GM12878 (cell line): ENCODE data around the gene RUSC1. TPM values are rescaled to one million over a fixed set of nuclear protein-coding genes. Genes with fewer than 3 reads are reported as not detected.

Experiments used
- ATAC-seq: fragments of 200-7000 bp; cut with Tn5 transposase; 3 replicates; pipeline ENCODE4 v1.9.1; 2020; ENCODE audit warnings: mild to moderate bottlenecking, moderate library complexity
- BruUV-seq: library from RNA; stranded (reverse); fragments of 400-500 nt; replicated peaks from 2 replicates; lab custom pipeline; 2021; lab: Mats Ljungman, UMichigan
- CTCF ChIA-PET: fragments of 300-600 bp; sonication (Branson Sonifier 250); formaldehyde crosslinking; extraction: SDS; loops from one replicate; lab custom pipeline; 2021; ENCODE audit warnings: inconsistent platforms; lab: Yijun Ruan, JAX
- POLR2A ChIA-PET: fragments of 350-600 bp; formaldehyde crosslinking; extraction: SDS; loops from one replicate; lab custom pipeline; 2021; ENCODE audit warnings: inconsistent platforms; lab: Charles Lee
- RAD21 ChIA-PET: fragments of 300-600 bp; sonication (Branson Sonifier 250); formaldehyde crosslinking; loops from one replicate; lab custom pipeline; 2023; ENCODE audit warnings: antibody characterized with exemption; ENCODE audit not compliant: unreplicated experiment; lab: Charles Lee
- SMC1A ChIA-PET: fragments of 300-600 bp; sonication (Branson Sonifier 250); formaldehyde crosslinking; loops from one replicate; lab custom pipeline; 2023; ENCODE audit not compliant: unreplicated experiment, uncharacterized antibody; lab: Charles Lee
- DNase-seq: peaks from one replicate; pipeline ENCODE4 v3.0.0-alpha.2; 2011; ENCODE audit warnings: low read depth, low spot score
- FAIRE-seq: peaks from 3 replicates; lab custom pipeline; 2011; peaks lifted over from hg19 to GRCh38; lab: Jason Lieb, UNC
- H2AFZ ChIP-seq: 2 replicates; pipeline ENCODE4 v1.6.0; 2011; ENCODE audit warnings: low read depth, low read length, control low read depth; ENCODE audit not compliant: control insufficient read depth
- H3K27ac ChIP-seq: 2 replicates; pipeline ENCODE4 v1.5.1; 2011; ENCODE audit warnings: control low read depth; ENCODE audit not compliant: control insufficient read depth, insufficient read depth
- H3K27me3 ChIP-seq, 2 experiments: replicated peaks in 1 of 2; 2 replicates each; pipeline versions ENCODE4 v1.6.0 to v1.6.1; 2011; ENCODE audit warnings: low read length in 1 of 2; ENCODE audit not compliant: control insufficient read depth in 2 of 2, insufficient read depth in 2 of 2
- H3K36me3 ChIP-seq, 2 experiments: 2 replicates each; pipeline ENCODE4 v1.5.1; 2011; ENCODE audit warnings: low read length in 1 of 2; ENCODE audit not compliant: control insufficient read depth in 2 of 2, insufficient read depth in 2 of 2
- H3K4me1 ChIP-seq: 2 replicates; pipeline ENCODE4 v1.6.1; 2011; ENCODE audit warnings: mild to moderate bottlenecking, low read length, moderate library complexity, mixed read lengths; ENCODE audit not compliant: control insufficient read depth, insufficient read depth
- H3K4me2 ChIP-seq: 2 replicates; pipeline ENCODE4 v1.6.0; 2011; ENCODE audit warnings: control low read depth; ENCODE audit not compliant: control insufficient read depth, insufficient read depth
- H3K4me3 ChIP-seq: fragments of 200-600 bp; sonication (generic); 2 replicates; pipeline ENCODE4 v1.5.1; 2016
- H3K79me2 ChIP-seq: 2 replicates; pipeline ENCODE4 v1.6.0; 2011; ENCODE audit warnings: low read length; ENCODE audit not compliant: control insufficient read depth, insufficient read depth
- H3K9ac ChIP-seq: 2 replicates; pipeline ENCODE4 v1.8.0; 2011; ENCODE audit warnings: low read length, control low read depth, mixed read lengths; ENCODE audit not compliant: control insufficient read depth, insufficient read depth
- H3K9me3 ChIP-seq: replicated peaks from 3 replicates; pipeline ENCODE4 v1.5.1; 2011; ENCODE audit warnings: mild to moderate bottlenecking, low read length; ENCODE audit not compliant: control insufficient read depth, insufficient read depth
- H4K20me1 ChIP-seq: 2 replicates; pipeline ENCODE4 v1.6.0; 2011; ENCODE audit not compliant: control insufficient read depth, insufficient read depth
- CHD4 ChIP-seq: fragments of 200-600 bp; sonication (generic); IDR thresholded peaks from 2 replicates; pipeline ENCODE4 v1.6.1; 2016; ENCODE audit warnings: mild to moderate bottlenecking
- DPF2 ChIP-seq: fragments of 450-650 bp; IDR thresholded peaks from 2 replicates; pipeline ENCODE4 v1.6.1; 2017; ENCODE audit warnings: mild to moderate bottlenecking
- EGR1 ChIP-seq, 2 experiments: IDR thresholded peaks; 1 replicate in 1 of 2; 2 replicates in 1 of 2; pipeline ENCODE4 v1.6.1; 2011 to 2012; ENCODE audit warnings: low read depth in 2 of 2, low read length in 2 of 2, borderline replicate concordance in 1 of 2, mild to moderate bottlenecking in 1 of 2, moderate library complexity in 1 of 2
- GATAD2B ChIP-seq: fragments of 450-650 bp; conservative IDR thresholded peaks from 2 replicates; pipeline ENCODE4 v1.6.1; 2017; ENCODE audit warnings: low read depth, mild to moderate bottlenecking, moderate library complexity
- MTA3 ChIP-seq: IDR thresholded peaks from 2 replicates; pipeline ENCODE4 v1.6.1; 2012; ENCODE audit warnings: low read length, inconsistent platforms, borderline replicate concordance
- PML ChIP-seq: IDR thresholded peaks from 2 replicates; pipeline ENCODE4 v1.6.1; 2012; ENCODE audit warnings: low read length, inconsistent platforms
- POLR2A ChIP-seq: IDR thresholded peaks from 2 replicates; pipeline ENCODE4 v1.6.1; 2011; ENCODE audit warnings: low read depth, mild to moderate bottlenecking, low read length
- POLR2AphosphoS5 ChIP-seq: IDR thresholded peaks from 2 replicates; pipeline ENCODE4 v1.6.1; 2011; ENCODE audit warnings: mild to moderate bottlenecking, low read length, inconsistent platforms
- RFX5 ChIP-seq: IDR thresholded peaks from 2 replicates; pipeline ENCODE4 v1.6.1; 2011; ENCODE audit warnings: low read depth, low read length, improper control_type of control experiment
- USF1 ChIP-seq: IDR thresholded peaks from 2 replicates; pipeline ENCODE4 v1.6.1; 2011; ENCODE audit warnings: borderline replicate concordance, low read depth, mild to moderate bottlenecking, moderate library complexity, mixed read lengths, low read length; ENCODE audit not compliant: insufficient read depth; ENCODE audit errors: extremely low read length
- ZNF217 ChIP-seq: fragments of 450-650 bp; IDR thresholded peaks from 2 replicates; pipeline ENCODE4 v1.6.1; 2017; ENCODE audit warnings: antibody characterized with exemption, mild to moderate bottlenecking
- ZNF24 ChIP-seq: fragments of 450-650 bp; IDR thresholded peaks from 2 replicates; pipeline ENCODE4 v1.6.1; 2017; ENCODE audit warnings: antibody characterized with exemption, mild to moderate bottlenecking
- ZNF592 ChIP-seq: fragments of 450-650 bp; IDR thresholded peaks from 2 replicates; pipeline ENCODE4 v1.6.1; 2017; ENCODE audit warnings: mild to moderate bottlenecking, moderate library complexity
- ZZZ3 ChIP-seq: IDR thresholded peaks from 2 replicates; pipeline ENCODE4 v1.6.1; 2011; ENCODE audit warnings: low read depth; ENCODE audit not compliant: control insufficient read depth, insufficient read length
- WGBS: methylation state at CpG from one replicate; pipeline ENCODE4 v1.1.6; 2016; ENCODE audit warnings: low lambda C conversion rate; ENCODE audit not compliant: insufficient replicate concordance, insufficient coverage; ENCODE audit errors: missing lambda C conversion rate; 5-methylcytosine and 5-hydroxymethylcytosine counted together
- in situ Hi-C: fragments of 300-500 bp; cut with MboI; formaldehyde crosslinking; loops from 9 replicates; pipeline ENCODE4 v1.14.3; 2018; ENCODE audit warnings: mixed read lengths
- intact Hi-C: fragments of 100-400 bp; cut with micrococcal nuclease; formaldehyde crosslinking; loops from one replicate; pipeline ENCODE4 v1.14.2; 2022; ENCODE audit not compliant: unreplicated experiment
- polyA plus RNA-seq, 11 experiments: library from polyadenylated mRNA; depleted of rRNA in 4 of 11; unstranded in 6 of 11; stranded (reverse) in 5 of 11; fragments of >200 nt; fragmentation: Nextera tagmentation in 4 of 11; fragmentation: Illumina TruSeq in 1 of 11; extraction: Ambion mirVana in 4 of 11; extraction: Trizol in 1 of 11; gene quantifications; 1 replicate in 1 of 11; 2 replicates in 10 of 11; pipeline versions ENCODE4 v1.2.1 to v1.2.3, GENCODE V29; 2011 to 2016; ENCODE audit warnings: inconsistent platforms in 2 of 11, missing spikeins in 2 of 11, low read depth in 1 of 11
- total RNA-seq, 4 experiments: library from RNA; depleted of rRNA in 3 of 4; stranded (reverse); fragments of >200 nt in 3 of 4; fragmentation: Illumina TruSeq in 1 of 4; extraction: Trizol in 1 of 4; gene quantifications; 2 replicates each; pipeline versions ENCODE4 v1.2.1 to v1.2.3, GENCODE V29; 2013 to 2021

The RUSC1 gene
- total and polyA plus RNA-seq, 10 of the 15 experiments (the other 5 are each of a cell fraction or from before 2014, with no cell fraction given), result 1.1 to 23.7 (median 12.3) TPM

- in situ Hi-C loops, result no loop called here
- ATAC-seq (no peak), FAIRE-seq (no peak), DNase-seq (no peak)
- H3K9ac ChIP-seq, result no peak overlapping the region
- POLR2A ChIA-PET, result interaction anchor here (0.5 kb wide), 2 partner anchors 124 to 546 kb away, joined by 3 to 5 read pairs; no protein-coding TSS in a partner anchor
- no peaks in the 10 kb centered on the region for H4K20me1 ChIP-seq
- no peak overlapping the region for H3K4me3 ChIP-seq
- CTCF ChIA-PET, result interaction anchor here (0.5 to 1.3 kb wide), 4 partner anchors 27 to 723 kb away, joined by 3 to 4 read pairs (median 3); no protein-coding TSS in a partner anchor
- 89% methylated on average over 18 of the region's 18 CpGs for WGBS
- SMC1A ChIA-PET, result interaction anchor here (0.6 kb wide), 1 partner anchor 490 kb away, joined by 4 read pairs; no protein-coding TSS in a partner anchor
- TF ChIP-seq DPF2, result no peak
- no peak for TF ChIP-seq USF1
- TF ChIP-seq ZNF592, result no peak
- no peak for TF ChIP-seq EGR1 (IDR thresholded peaks at IDR 0.05; ENCODE audit: borderline replicate concordance in 1 of 2, low read depth in 2 of 2, low read length in 2 of 2)
- no peak for TF ChIP-seq ZNF217
- TF ChIP-seq POLR2AphosphoS5, result no peak
- no peak for TF ChIP-seq GATAD2B
- no peak for TF ChIP-seq ZNF24
- no peak for TF ChIP-seq CHD4
- TF ChIP-seq MTA3, result no peak
- no peak for TF ChIP-seq PML
- TF ChIP-seq ZZZ3, result no peak
- TF ChIP-seq POLR2A, result no peak
- no peak for TF ChIP-seq RFX5
- no peaks in the 10 kb centered on the region for H3K79me2 ChIP-seq
- no peaks in the 10 kb centered on the region for H3K4me1 ChIP-seq
- RAD21 ChIA-PET, result interaction anchor here (0.6 kb wide), 1 partner anchor 18 kb away, joined by 3 read pairs; no protein-coding TSS in a partner anchor
- H3K9me3 ChIP-seq, result no peaks in the 10 kb centered on the region
- no peaks in the 10 kb centered on the region for H3K27me3 ChIP-seq
- no peak overlapping the region for H3K27ac ChIP-seq
- intact Hi-C loops, result no loop called here
- no TSS peak for BruUV-seq
- H3K4me2 ChIP-seq, result no peak overlapping the region
- no peak overlapping the region for H2AFZ ChIP-seq
- no peaks in the 10 kb centered on the region for H3K36me3 ChIP-seq
These were observed 35.1 kb upstream of the RUSC1 start for GRCh38 chr1:155285631-155286044.
